Inferior parietal cortex (tissue), 1 donor: ENCODE measurements around the gene EPHA10.

Source experiments
- DNase-seq: peaks from one replicate; pipeline ENCODE4 v3.0.0-alpha.2; 2016; ENCODE audit errors: extremely low spot score

EPHA10 gene

DNA sequence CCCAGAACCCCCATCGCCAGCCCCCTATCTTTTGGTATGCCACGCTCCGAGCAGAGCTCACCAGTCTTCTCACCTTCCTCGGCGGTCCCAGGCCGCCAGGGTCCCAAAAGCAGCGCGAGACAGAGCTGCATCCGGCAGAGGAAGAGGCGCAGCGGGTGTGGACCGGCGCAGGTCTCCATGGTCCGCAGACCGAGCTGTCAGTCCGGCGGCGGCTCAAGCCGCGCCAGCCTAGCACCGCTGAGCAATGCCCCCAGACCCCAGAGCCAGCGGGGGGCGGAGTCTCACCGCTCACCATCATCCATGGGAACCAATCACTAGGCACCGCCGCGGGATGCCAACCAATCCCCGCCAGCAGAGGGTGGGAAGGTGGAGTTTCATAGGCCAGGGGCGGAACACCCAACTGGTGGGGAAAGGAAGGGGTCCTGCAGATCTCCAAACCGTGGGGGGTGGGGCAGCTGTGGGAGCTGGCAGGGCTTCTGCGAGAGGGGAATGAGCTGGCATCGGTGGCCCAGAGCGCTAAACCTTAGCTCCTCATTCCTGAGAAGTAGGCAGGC, at the start of gene EPHA10:
TSS of gene EPHA10 (minus strand) at position 233 of the 554 bp plus-strand sequence. CDS start at position 179, 54 bp downstream.
- peak; percentile 60 for DNase-seq

DNA sequence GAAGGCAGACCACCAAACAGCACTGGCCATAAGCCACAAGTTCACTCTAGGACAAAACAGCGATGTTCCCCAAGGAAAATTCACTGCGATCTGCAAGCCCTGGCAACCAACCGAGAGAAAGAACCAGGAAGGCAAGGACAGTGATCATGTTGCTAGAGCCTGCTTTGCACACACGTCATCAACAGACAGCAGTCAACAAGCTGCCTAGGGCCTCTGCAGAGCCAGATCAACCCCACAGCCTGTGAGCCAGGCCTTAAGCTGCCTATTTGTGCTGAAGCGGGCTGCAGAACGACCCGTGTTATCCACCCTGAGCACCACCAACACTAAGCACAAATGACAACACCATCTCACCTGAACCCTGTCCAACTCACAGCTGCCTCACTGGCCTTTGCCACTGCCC, 49.3 kb upstream of the EPHA10 start:
- no peak for DNase-seq

DNA sequence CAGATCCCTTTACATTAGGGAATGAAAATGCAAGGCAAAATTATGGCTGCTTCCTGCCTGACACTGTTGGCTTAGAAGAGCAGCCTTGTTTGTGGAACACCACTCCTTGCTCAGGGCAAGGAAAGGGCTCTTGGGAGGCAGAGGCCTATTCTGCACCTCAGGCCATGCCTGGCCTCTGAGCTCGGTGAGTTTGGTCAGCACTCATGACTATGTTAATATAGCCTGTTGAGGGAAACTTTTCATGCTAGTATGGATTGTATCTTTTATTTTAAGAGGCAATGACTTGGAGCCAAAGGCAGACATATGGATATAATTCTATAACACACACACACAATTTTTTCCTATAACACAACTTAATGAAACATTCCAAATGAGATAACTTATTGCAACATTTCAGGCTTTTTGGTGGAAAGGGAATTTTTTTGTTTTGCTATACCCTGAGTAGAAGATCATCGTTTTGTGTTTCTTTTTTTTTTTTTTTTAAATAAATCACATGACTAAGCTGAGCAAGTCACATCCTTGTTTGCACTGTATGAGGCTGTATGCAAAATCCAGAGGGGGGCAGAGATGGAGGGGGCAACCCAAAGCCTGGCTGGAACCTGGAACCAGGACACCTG, 48.7 kb upstream of the EPHA10 start:
- DNase-seq: no peak

DNA sequence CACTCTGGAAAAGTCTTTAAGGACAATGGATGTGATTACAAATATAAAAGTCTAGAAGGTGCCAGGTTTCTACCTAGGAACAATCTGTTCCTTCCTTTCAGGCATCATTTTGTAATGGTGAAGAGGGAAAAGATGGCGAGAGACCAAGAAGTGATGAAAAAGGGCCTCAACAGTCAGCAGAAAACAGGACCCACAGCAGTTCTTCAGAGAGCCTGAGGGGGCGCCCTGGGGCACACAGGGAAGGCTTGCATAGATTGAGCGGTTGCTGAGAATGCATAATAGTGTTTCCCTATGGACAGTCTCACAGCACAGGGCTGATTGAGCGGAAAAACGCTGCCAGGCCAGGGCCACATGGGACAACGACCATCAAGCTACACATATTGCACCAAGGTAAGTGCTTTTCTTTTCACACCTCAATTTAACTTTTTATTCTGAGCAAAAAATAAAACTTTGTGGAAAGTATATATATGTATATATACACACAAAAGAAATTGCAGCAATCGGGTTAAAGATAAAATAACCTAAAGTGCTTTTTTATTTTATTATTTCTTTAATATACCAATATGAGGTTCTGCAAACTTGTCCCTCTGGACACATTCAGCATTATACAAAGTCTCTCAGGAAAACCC, 46.2 kb upstream of the EPHA10 start:
- DNase-seq: peak; percentile 80

DNA sequence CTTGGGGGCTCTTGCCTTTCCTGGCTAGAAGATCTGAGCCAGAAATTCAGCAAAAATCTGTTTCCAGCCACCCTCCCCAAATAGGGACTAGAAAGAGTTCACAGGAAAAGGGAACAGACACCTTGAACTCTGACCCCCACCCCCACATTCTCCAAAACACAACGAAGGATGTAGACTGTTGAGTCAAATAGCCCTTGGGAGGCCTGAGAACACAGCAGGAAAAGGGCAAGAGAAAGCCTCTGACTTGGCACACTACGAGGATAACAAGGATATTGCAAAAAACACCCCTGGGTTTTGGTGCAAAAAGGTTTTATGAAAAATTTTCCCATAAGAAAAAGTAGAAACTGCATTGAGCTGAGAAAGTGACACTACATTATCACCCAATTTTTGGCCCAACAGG, 45.0 kb upstream of the EPHA10 start:
- no peak for DNase-seq

DNA sequence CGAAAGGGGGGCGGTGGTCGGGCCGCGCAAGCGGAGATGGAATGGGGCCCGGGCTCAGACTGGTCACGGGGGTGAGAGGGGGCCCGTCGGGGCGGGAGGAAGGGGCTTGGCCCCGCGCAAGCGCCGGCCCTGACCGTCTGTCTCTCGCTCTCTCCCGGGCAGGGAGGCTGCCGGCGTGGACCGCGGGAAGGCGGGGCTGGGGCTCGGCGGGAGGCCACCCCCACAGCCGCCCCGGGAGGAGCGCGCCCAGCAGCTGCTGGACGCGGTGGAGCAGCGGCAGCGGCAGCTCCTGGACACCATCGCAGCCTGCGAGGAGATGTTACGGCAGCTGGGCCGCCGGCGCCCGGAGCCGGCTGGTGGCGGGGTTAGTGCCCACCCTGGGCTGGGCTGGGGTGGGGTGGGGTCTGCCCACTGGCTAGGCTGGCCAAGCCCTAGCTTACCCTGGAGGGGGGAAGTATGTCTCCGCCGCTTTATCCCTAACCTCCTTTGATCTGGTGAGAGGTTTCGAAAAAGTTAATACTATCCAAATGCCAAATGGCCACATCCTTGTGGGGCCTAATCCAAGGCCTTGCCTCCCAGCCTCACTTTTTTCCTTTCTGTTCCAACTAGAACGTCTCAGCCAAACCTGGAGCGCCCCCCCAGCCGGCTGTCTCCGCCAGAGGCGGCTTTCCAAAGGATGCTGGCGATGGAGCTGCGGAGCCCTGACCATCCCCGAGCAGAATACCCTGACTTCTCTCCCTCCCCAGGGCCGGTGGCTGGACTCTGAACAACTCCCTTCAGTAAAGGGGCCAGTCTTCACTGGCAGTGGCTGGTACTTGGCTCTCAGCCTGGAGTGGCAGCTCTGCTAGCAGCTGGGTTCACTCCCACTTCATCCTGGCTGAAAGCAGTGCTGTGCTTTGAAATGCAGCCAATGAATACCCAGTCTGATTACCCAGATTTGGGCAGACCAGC, 43.7 kb upstream of the EPHA10 start:
- peak; percentile 84 for DNase-seq

DNA sequence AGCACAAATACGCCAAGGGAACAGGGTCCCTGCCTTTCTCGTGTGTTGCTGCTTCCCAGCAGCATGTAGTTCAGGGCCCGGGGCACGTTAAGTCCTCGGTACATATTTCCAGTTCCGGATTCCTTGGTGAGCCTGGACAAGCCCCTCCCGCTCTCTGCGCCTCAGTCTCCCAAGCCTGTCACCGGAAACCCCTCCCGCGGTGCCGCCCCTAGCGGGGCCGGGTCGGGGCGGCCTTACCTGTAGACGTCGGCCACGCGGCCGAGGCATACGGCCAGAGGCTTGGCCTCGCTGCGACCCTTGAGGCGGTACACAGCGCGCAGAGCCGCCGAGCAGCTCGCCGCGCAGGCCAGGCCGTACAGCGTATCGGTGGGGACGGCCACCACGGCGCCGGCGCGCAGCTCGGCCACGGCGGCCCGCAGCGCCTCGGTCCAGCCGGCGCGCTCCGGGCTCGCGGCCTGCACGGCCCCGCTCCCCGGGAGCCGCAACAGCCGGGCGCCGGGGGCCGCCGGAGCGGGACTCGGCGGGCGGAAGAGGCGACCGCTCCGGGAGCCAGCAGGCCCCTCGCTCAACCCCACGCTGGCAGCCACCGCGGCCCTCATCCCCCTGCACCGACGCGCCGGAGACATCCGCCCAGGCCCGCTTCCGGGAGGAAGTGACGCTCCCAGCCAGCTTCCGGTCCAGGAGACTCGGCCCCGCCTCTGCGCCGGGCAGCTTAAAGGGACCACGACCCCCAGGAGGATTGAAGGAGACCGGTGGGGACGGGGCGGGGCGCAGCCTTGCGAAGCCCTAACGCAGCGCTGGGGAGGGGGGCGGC, 42.8 kb upstream of the EPHA10 start, which contains the start of the genes C1orf122 and YRDC:
TSS of gene C1orf122 (plus strand) at position 236 of the 814 bp plus-strand sequence. CDS start 615 bp downstream, outside the sequence.
TSS of gene YRDC (minus strand) at position 654 of the 814 bp plus-strand sequence. CDS start at position 626, 28 bp downstream.
- DNase-seq: peak; percentile 95

DNA sequence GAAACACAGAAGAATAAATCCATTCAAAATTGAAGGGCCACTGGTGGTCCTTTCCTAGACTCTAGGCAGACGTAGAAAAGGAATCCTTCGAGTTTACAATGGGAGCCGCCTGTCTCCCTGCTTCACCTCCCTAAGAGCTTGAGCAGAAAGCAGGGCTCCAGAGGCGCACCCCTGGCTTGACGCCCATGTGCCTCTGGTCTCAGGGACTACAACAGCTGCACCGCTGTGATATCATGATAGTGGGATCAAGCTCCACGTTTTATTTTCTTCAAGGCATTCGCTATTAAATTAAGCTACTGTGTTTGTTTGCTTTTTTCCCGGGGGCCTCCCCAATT, 42.3 kb upstream of the EPHA10 start:
- DNase-seq: no peak

DNA sequence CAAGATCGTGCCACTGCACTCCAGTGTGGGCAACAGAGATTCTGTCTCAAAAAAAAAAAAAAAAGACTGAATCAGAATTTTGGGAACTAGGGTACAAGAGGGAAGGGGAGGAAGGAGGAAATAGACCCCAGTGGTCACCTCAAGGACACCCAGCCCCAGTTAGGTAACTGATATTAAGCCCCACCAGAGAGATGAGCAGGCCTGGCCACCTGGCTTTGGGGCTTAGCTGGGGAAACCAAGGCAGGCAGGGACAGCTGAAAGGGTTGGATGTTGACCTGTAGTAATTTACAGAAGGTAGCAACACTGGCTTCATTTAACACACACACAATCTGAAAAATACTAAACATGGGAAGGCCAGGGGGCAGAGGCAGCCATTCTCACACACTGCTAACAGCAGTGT, 37.5 kb upstream of the EPHA10 start:
- DNase-seq: no peak

DNA sequence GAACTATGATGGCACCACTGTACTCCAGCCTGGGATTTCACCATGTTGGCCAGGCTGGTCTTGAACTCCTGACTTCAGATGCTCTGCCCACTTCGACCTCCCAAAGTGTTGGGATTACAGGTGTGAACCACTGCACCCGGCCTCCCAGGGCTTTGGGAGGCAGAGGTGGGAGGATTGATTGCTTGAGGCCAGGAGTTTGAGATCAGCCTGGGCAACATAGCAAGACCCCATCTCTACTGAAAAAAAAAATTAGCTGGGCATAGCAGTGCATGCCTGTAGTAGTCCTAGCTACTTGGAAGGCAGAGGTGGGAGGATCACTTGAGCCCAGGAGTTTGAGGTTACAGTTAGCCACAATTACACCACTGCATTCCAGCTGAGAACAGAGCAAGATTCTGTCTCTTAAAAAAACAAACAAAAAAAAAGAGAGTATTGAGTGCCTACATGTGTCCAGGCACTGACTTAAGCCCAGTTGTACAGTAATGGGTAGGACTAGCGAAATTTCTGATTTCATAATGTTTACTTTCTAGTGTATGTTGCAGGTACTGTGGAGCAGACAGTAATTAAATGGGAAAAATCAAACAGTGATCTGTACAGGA, 32.9 kb upstream of the EPHA10 start:
- no peak for DNase-seq

DNA sequence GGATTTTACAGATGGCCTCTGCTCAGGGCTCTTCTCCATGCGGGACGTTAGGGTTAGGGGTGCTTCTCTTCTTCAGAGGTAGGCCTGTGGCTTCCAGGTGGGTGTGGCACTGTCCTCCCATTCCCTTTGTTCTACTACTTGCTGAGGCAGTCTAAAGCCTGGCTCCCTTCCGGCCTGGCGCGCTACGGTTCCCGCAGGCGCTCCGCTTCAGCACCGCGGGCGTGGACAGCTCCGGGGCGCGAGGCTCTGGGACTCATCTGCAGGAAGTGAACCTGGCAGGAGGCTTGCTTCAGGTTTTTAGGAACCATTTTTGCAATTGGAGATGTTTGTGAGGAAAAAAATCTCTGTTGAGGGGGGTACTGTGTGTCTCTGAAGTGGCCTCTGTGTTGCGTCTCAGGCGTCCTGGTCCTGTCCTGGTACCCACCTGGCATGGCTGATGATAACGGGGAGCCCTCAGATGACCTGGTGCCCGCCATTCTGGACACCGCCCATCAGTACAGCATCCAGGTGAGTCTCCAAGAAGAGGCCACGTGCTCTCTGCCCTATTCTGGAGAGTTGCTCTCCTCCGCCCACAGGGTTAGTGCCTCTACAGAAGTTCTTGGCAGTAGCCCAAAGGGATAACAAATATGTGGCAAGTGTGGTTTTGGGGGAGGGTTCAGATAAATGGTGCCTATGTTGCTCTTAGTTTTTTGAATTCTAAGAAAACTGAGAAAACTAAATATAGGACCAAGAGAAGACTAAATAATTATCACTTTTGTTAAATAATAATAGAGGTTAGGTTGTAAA, 30.6 kb upstream of the EPHA10 start:
- no peak for DNase-seq

DNA sequence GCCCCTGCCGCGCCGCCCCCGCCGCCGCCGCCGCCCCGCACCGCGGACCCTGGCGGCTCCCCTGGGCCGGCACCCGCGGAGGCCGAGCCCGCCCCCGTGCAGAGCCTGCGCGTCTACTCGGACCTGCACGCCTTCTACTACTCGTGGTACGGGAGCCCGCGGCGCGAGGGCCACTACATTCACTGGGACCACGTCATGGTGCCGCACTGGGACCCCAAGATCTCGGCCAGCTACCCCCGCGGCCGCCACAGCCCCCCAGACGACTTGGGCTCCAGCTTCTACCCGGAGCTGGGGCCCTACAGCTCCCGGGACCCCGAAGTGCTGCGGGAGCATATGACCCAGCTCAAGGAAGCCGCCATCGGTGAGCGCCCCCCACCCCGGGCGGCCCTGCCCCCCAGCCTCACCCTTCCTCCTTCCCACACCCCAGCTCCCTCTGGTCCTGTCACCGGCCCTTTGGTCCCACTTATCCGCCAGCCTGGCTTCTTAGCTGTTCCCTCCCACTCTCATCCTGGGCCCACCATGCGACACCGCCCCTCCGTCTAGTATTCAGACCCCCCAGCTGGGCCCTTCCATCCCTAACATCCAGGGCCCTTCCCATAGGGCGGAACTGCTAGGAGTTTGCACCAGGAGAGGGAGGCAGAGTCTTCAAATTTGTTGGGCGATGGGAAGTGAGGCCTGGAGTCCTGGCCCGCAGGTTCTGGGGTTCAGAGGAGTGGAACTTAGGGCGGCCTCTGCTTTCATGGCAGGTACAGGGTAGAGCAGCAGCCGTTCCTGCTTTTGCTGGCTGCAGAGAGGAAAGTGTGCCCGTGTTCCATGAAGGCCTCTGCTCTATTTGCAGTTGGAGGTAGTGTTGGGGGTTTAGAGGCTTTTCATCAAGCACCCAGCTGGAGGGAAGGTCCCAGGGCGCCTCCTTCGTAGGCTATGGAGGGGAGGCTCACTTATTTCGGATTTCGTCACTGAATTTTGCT, 29.7 kb upstream of the EPHA10 start:
- no peak for DNase-seq

DNA sequence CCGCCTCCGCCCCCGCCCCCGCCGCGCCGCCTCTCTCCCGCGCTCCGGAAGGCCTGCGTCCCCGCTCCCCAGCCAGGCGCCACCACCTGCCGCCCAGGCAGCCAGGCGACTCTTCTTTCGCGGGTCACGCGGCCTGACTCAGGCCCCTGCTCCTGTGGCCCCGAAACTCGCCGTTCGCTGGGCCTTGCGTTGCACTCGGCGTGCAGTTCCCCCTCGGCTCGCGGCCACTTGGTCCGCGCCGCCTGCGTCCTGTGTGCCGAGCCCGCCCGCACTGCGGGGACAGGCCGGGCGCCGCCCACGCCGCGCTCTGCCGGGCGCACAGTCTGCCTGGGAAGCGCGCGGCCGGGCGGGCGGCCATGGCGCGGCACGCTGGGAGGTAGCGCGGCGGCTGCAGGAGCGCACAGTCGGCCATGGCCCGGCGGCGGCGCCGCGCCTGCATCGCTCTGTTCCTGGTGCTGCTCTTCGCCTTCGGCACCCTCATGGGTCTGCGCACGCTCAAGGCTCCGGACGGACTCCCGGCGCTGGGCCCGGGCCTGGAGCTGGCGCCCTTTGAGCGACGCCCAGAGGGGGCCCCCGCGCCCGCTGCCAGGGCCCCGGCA, 29.0 kb upstream of the EPHA10 start, which contains the start of gene MANEAL:
TSS of gene MANEAL (plus strand) at position 75 of the 599 bp plus-strand sequence. CDS start at position 411, 336 bp downstream.
- peak; percentile 30 for DNase-seq

DNA sequence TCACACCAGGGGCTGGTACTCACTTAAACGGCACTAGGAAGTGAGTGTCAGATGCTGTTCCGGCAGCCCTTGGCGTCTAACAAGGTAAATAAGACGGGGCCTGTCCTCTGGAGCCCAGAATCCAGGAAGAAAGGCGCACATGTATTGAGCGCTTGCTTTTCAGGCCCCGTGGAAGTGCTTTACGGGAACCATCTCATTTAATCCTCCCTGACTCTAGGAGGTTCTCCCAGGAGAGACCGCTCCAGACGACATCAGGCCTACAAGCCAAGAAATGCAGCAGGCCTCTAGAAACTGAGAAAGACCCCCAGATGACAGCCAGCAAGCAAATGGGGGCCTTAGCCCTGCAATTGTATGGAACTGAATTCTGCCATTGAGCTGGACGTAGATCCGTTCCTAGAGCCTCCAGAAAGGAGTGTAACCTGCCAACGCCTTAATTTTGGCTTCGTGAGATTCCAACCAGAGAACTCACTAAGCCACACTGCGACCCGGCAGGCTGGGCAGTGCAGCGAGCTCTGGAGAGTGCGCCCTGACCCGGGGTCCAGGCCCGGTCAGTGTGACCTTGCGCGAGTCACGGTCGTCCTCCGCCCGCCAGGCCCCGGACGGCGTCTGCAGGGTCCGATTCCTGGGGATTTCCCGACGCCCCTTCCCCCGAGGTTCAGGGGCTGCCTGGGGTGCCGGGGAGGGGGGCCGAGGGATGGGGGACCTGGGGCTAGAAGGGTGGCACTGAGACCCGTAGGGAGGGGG, 28.2 kb upstream of the EPHA10 start:
- no peak for DNase-seq

DNA sequence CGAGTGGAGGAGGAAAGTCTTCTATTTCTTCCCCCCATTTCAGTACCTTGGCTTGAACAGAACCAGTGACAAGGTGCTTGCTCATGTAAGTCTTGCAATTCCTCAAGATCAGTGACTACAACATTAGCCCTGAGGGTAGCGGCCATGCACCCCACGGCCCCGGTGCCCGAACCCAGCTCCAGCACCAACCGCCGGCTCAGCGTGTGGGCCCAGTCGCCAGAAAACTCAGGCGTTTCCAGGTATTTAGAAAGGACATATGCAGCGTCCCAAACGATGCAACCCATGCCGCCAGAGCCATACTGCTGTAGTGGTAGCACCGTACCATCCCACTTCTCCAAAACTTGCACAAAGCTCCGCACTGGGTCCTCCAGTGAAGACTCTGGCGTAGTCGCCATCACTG, 17.6 kb upstream of the EPHA10 start:
- DNase-seq: no peak

DNA sequence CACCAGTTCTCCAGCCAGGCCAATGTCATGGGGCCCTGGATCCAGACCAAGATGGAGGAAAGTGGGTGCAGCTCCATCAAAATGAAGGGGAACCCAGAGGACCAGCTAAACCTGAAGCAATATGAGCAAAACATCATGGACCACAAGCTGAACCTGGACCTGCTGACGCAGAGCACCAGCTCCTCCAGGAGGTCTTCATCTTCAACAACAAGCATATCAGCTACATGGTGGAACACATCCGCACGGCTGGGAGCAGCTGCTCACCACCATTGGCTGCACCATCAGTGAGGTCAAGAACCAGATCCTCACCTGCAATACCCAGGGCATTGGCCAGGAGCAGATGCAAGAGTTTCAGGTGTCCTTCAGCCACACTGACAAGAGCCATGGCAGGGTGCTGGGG, 13.7 kb upstream of the EPHA10 start:
- no peak for DNase-seq

DNA sequence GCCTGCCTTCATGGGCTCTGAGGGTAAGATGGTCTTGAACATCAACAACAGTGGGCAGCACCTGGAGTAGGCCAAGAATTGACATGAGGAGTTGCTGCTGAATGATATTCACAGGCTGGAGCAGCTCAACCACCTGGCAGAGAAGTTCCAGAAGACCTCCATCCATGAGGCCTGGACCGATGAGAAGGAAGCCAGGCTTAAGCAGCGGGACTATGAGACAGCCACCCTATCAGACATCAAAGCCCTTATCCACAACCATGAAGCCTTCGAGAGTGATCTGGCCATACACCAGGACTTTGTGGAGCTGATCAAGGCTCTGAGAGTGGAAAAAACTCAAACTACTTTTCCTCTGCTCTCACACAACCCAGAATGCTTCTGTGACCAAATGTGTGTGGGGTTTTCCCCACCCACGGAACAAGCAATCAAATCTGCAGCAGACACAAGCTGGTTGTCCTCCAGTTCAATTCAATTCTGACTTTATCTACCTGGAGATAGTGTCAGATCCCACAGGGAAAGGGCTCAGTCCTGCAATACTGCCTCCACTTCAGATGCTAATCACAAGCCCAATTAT, 12.1 kb upstream of the EPHA10 start:
- no peak for DNase-seq
